Globus pallidus (tissue), 1 donor: Measurements from ENCODE around the gene DPM2.

Source experiments
- DNase-seq: peaks from one replicate; pipeline ENCODE4 v3.0.0-alpha.2; 2015; ENCODE audit warnings: low spot score

The DPM2 gene

DNA sequence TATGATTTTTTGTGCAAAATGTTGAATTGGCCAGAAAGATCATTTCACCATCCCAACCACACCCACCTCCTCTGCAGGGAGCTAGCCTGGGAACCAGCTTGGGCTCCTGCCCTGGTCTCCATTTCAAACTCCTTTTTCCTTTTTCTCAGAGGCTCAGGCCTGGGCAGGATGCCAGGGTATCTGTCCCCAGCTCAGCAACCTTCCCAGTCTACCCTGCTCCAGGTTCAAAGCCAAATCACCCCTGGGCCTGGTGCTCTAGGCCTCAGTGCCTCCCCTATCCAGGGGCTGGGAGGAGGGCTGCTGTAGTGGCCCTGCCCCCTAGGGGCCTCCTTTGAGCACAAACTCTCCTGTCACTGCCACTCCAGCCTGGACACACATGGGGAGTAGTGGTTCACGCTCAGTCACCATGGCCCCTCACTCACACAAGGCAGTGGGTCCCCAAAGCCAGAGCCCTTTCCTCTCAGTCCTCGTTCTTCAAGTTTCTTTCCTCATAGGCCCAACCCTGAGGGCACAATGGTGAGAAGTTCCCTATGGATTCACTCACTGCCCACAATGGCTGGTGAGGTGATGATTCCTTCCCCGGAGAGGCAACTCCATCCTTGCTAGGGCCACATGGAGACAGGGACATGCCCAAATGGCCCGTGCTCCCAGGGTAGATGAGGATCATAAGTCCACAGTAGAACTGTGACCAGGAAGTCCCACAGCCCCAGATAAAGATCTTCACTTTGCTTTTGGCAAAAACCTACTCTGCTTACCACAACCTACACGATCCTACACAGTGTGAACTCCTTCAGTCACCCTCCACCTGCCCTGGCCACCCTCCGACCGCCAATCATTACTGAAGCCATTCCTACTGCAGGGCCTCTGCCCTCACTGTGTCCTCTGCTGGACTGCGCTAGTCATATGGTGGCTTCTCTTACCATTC lies 19.2 kb downstream of the DPM2 start:
- no peak for DNase-seq

DNA sequence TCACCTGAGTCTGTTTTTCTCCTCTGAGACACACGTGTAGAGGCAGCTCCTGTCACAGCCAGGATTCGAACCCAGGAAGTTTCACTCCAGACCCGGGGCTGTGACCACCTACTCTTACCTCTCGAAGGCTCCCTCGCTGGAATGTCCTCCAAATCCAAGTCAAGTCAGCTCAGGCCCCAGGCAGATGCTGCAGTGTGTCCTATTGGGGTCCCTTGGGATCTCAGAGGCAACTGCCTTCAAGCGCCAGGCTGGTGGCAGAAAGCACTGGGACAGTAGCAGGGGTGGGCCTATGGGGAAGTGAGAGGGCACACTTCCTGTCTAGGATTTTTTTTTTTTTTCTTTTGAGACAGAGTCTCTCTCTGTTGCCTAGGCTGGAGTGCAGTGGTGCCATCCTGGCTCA lies 20.1 kb downstream of the DPM2 start:
- no peak for DNase-seq

DNA sequence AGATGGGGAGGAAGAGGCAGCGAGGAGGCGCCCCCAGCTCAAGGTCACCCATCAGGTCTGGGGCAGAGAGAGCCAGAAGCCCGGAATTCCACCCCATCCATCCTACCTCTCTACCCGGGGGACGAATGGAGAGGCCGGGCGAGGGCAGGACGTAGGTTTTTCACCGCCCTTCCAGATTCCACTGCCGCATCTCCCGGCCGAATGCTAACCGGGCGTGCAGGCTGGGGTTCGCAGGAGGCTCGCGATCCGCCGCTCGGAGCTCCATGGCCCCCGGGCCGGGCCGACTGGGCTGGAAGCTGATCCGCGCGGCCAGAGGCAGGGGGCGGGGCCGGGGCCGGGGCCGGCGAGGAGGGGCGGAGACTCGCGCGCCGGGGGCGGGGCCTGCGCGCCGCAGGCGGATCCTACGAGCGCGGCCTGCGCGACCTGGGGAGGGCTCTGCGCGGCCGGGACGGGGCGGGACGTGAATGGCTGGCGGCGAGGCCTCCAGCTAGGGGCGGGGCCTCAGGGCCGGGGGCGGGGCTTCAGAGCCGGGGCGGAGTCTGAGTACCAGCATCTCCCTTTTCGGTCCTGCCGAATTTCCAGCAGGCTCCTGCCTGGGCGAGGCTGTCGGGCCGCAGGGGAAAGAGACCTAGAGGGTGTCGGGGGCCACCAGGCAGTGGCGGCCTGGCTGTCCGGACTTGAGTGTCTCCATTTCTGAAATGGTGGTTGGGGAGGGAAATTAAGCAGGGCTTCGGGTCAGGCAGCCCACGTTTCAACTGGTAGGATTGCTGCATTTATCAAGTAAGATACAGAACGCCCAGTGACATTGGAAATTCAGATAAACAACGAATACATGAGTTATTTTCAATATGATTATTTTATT lies 20.7 kb downstream of the DPM2 start, which contains the start of gene ST6GALNAC4:
Gene ST6GALNAC4, minus strand, starts transcription at position 322 of the 862 bp plus-strand sequence. CDS start 622 bp downstream, outside the sequence.
- DNase-seq = peak; percentile 93

DNA sequence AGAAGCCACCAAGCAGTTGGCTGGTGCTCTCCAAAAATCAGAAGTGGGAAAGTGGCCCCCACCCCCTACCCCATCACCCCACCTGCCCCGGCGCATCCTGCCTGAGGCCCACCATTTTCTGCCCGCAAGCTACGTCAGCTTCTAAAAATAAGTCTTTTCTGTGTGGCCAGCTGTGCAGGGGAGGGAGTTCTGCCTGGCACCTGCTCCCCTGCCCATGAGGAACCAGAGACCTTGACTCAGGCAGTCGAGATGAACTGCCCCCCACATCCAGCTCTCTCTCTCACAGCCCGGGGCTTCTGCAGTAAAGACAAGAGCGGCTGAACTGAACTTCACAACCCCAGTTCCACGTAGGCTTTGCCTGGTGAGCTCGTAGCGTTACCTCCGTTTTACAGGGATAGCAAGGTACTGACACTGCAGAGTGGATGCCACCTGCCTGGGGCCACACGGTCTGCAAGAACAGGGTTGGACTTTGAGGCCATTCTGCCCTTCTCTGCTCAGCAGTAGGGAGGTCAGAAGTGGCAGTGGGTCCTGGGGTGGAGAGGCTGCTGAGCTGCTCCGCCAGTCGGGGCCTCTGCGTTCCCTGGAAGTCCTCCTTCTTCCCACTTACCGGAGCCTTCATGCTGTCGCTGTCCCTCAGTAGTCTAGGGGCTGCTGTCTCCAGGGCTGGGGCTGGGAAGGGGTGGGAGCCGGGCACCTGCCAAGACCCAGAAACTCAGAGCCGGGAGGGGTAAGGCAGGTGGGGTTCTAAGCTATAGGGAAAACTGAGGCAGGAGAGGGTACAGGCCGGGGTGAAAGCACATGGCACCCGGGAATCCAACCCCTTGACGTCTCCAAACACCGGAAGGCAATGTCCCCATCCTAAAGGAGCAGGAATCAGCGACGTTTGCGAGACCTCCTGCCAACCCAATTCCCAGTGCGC lies 21.6 kb downstream of the DPM2 start:
- DNase-seq = no peak

DNA sequence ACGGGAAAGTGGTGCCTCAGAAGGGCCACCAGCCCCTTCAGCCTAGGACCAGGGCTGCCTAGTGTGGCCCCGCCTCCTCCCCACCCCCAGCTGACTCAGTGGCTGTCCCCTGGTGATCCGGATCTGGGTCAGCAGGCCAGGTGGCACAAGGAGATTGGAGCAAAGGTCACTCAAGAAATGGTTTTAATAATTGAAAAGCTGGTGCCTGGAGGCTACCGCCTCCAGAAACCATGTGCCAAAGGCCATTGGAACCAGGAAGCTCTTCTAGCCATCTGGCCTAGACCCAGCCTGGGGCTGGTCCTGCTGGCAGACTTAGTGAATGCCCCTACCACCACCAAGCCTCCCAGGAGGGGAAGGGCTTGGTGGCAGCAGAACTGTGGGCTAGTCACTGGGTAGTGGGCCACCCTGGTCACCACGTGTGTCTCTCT lies 22.3 kb downstream of the DPM2 start:
- no peak for DNase-seq

DNA sequence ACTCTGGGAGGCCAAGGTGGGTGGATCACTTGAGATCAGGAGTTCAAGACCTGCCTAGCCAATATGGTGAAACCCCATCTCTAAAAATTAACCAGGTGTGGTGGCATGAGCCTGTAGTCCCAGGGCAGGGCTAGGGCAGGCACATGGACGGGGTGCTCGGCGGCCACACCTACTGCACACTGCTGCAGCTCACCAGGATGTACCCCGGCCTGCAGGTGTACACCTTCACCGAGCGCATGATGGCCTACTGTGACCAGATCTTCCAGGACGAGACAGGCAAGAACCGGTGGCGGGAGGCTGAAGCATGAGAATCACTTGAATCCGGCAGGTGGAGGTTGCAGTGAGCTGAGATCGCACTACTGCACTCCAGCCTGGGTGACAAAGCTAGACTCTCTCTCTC lies 24.0 kb downstream of the DPM2 start:
- no peak for DNase-seq

DNA sequence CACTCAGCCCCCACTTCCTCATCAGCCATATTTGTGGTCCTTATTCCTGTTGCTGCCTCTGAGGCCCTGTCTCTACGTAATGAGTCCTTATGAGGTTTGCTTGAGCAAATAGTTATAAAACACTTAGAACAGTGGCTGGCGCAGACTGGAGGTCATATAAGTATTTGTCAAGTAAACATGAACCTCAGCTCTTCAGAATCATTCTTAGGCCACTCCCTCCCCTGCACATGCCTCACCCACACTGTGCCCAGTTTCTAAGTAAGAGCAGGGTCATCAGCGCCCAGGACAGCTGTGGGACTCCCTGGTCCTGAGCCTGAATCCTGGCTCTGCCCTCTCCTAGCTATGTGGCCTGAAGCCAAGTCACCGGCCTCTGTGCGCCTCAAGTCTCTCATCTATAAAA lies 24.8 kb downstream of the DPM2 start:
- no peak for DNase-seq

DNA sequence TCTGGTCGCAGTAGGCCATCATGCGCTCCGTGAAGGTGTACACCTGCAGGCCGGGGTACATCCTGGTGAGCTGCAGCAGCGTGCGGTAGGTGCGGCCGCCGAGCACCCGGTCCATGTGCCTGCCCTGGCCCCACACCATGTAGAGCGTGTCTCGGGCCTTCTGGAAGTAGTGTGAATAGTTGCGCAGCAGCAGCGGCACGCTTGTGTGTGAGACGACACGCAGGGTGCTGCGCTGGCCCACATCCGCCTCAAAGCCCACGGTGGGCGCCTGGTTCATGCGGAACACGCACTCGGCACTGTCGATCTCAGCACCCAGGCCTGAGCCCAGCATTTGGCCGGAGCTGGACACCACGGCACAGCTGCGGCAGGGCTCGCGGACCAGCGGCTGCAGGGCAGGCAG lies 25.4 kb downstream of the DPM2 start:
- no peak for DNase-seq

DNA sequence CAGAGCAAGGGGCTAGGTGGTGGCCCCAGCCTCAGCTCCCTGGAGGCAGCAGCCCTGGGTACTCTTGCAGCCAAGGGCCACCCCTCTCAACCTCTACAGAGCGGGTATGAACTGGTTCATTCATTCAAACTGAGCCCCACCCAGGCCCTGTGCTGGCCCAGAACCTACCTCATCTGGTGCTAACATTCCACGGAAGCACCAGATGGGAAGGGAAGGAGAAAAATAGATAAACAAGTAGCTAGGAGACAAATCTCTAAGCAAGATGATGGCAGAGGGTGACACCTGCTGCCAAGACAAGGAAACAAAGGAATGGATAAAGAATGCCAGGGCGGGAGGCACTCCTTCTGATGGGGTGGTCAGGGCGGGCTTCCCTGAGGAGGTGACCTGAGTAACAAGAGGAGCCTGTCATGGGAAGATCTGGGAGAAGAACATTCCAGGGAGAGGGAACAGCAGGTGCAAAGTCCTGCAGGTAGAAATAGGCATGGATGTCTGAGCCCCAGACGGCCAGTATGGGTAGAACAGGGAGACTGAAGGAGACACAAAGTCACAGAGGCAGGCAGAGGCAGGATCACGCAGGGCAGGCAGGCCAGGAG lies 26.9 kb downstream of the DPM2 start:
- no peak for DNase-seq

DNA sequence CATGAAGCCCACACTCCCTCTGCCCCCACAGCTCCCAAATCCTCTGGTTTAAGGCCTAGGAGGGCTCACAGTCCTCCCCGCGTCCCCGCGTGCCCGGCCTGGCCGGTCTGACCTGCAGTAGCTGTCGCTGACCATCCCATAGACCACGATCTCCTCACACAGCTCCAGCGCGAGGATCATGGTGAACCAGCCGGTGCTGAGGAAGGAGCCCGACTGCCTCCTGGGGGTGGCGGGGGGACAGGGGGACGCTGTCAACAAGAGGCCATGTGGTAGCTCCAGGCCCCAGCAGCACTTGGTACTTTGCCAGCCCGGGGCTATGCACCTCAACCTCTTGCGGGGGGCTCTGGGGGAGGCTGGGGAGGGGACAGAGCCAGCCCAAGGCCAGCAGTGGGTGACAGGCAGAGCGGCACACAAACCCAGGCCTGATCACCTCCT lies 27.8 kb downstream of the DPM2 start:
- DNase-seq = no peak

DNA sequence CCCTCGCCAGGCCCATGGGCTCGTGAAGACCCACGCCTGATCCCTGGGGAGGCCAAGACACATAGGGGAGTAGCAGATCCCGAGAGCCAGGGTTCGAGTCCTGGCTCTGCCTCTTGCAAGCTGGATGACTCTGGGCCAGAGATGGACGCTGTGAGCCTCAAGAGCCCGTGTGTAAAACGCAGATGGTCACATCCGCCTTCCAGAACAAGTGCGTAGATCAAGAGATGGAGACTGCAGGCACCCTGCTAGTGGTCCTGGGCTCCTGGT lies 29.1 kb downstream of the DPM2 start:
- DNase-seq = no peak

DNA sequence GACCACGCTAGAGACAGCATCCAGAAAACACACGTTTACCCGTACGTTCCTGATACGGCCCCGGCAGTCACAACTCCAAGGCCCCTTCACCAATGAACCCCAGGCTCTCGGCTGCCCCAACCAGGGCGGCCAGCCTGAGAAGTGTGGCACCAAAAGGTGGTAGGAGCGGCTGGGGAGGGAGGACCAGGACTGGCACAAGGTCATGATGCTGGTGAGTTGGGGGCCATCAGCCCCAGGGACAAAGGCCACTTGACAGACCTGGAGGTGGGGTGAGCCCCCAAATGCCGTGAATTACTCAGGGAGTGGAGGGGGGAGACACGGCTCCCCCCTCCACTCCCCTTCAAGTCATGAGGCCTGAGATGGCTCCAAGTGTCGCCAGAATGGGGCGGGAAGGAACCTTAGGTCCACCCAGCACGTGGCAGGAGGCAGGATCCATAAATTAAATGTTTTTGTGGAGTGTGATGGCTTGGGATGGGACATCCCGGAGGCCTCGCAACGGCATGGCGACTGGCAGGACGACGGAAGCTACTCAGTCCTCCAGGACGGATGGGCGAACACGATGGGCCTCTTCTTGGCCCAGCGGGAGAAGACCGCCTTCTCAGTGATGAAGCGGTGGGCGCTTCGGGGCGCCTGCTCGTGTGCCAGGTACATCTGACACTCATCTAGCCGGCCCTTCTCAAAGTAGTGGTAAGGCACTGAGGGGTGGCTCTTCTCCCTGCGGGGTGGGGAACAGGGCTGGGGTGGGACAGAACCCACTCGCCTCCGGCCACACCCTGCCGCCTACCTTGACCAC lies 29.6 kb downstream of the DPM2 start:
- no peak for DNase-seq

DNA sequence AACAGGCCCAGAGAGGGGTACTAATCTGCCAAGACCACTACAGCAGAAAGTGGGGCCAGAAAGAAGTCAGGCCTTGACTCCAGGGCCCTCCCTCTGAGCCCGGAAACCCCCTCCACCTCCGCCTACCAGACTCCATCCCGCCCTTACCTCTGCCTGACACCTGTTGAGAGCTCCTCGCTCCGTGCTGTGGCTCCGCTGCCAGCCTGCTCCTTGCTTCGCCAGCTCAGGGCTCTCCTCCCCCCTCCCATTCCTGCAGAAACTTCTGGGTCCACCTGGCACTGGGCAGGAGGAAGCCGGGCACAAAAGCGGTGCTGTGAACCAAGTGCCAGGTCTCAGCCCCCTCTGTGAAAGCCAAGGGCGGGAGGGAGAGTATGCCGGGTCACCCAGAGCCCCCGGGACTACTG lies 31.9 kb downstream of the DPM2 start:
- peak; percentile 65 for DNase-seq

DNA sequence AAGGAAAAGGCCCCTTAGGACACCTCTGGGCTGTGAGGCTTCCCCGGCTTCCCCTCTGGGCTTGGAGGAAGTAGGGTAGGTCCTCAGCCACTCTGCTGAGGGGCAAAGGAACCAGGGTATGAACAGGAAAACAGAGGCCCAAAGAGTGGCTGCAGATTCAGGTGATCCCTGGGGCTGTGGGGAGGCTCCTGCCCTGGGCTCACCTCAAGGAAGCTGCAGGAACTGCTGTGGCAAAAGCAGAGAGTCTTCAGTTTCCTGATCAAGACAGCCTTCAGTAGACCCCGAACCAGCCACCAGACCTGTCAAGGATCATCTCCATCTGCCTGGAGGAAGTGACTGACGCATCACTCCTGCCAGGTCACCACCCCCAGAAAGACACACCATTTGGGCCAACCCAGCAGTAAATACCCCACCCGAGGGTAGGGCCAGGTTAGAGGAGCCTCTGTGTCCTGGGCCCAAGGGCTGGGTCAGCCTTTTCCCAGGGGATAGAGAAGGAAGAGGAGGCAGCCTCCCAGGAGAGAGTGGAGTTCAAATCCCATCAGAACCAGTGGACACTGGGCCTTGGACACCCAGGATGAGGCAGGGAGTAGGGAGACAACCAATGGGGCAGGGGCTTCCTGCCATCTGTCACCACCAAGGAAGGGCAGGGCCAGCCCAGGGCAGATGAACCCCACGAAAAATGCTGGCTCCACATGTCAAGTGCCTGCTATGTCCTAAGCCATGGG lies 32.5 kb downstream of the DPM2 start:
- no peak for DNase-seq

DNA sequence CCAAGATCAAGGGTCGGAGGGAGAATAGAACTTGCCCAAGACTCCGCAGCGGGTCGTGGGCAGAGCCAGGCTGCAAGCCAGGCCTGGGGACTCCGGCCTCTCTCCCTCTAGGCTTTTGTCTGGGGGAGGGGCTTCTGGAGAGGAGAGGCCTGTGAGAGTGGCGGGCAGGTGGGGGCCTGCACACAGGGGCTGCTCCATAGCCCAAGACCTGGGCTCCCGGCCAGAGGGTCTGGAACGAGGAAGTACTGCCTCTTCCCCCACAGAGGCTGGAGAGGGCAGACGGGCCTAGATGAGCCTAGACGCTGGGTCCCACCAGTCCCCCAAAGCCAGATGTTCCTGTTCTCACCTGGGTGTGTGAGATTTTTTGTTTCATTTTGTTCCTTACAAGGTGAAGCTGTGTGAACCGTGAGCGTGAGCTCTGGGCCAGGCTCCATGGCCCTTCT lies 33.1 kb downstream of the DPM2 start:
- DNase-seq = no peak

DNA sequence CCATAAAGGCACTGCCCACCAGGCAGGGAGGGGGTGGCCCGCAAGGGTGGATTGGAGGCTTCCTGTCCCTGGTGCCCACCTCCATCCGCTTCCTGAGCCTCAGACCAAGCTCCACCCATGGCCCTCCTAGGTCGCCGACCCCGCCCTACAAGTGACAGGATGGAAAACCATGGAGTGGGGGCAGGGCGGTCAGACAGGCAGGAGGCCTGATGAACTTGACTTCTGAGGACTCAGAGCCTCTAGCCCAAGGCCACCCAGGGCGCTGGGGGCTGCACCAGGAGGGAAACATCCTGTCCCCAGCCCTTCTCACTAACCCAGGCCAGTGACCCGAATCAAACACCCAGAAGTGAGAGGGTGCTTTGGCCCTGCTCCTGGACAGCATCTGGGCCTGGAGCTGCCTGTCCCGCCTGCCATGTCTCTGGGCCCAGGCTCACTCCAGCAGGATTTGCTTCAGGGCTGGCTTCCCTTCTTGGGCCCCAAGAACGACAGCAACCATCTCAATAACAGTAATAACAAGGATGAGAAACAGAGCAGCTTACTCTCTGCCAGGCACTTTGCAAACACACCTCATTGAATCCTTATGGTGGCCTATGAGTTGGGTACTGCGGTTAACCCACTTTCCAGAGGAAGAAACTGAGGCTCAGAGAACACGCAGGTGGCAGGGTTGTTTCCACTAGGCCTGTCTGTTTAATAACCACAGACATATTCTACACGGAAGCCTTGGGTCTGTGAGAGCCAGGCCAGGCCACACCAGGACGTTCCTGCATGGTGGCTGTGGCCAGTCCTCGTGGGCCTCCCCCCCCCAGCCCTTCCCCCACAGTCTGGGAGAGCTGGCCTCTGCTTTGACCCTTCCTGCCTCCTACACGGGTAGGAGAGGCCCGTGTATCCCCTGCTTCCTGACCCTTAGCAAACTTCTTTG lies 33.8 kb downstream of the DPM2 start:
- no peak for DNase-seq

DNA sequence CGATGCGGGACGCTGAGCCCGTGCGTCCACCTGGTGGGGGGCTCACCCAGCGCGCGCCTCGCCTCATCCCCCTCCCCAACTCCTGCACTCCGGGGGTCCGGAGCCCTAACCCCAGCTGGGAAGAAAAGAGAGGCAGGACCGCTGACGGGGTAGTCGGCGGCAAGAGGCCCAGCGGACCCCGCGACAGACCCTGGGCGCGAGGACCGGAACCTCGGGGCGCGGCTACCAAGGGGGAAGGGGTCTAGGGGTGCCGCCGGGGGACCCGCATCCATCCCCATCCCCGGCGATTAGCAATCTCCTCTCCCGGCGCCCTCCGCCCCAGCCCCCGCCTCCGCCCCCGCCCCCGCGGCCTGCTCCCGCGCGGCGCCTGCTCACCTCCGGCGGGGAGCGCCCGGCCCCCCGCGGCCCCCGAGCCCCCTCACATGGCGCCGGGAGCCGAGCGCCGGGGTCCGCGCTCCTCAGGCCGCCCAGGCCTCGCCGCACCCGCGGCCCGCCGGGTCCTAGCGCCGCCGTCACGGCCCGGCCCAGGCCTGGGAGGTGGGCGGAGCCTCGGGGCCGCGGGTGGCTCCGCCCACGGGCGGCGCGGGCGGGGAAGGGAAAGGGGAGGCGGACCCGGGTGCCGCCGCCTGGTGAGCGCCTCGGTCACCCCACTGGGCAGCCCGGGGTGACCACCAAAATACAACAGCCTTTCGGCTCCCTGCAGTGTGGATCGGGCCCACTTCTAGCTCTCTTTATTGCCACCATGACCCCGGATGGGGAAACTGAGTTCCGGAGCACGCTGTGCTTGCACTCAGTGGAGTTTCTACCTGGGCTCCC lies 38.3 kb downstream of the DPM2 start, which contains the start of gene ST6GALNAC6:
Gene ST6GALNAC6, minus strand, starts transcription at position 476 of the 816 bp plus-strand sequence. CDS start 1,622 bp downstream, outside the sequence.
- peak; percentile 79 for DNase-seq
